PC-9 (cell line): ENCODE results near the gene DGKZ. TPM values are rescaled to one million over a fixed set of nuclear protein-coding genes. Genes with fewer than 3 reads are reported as not detected.

Experiments
- BruUV-seq: library from RNA; stranded (reverse); fragments of 400-500 nt; replicated peaks from 2 replicates; lab custom pipeline; 2021; lab: Mats Ljungman, UMichigan
- CTCF ChIA-PET: fragments of 300-600 bp; sonication (Branson Sonifier 250); formaldehyde crosslinking; loops from one replicate; lab custom pipeline; 2022; ENCODE audit warnings: antibody characterized with exemption; lab: Charles Lee
- POLR2A ChIA-PET: fragments of 300-600 bp; sonication (Branson Sonifier 250); formaldehyde crosslinking; loops from one replicate; lab custom pipeline; 2022; ENCODE audit warnings: antibody characterized with exemption; ENCODE audit not compliant: unreplicated experiment; lab: Charles Lee
- DNase-seq, 2 experiments: peaks; one replicate each; pipeline versions ENCODE4 v3.0.0 to v3.0.0-alpha.2; 2015 to 2022; ENCODE audit warnings: mixed read lengths in 1 of 2
- H2AFZ ChIP-seq: fragments of 200-600 bp; sonication (generic); 2 replicates; pipeline ENCODE4 v1.8.1; 2017; ENCODE audit warnings: antibody characterized with exemption
- H3F3A ChIP-seq: fragments of 200-600 bp; sonication (generic); 2 replicates; pipeline ENCODE4 v1.8.1; 2017; ENCODE audit warnings: antibody characterized with exemption, mild to moderate bottlenecking, low read depth; ENCODE audit not compliant: insufficient read depth
- H3K27ac ChIP-seq: fragments of 200-600 bp; sonication (generic); 2 replicates; pipeline ENCODE4 v1.6.1; 2016; ENCODE audit warnings: mixed run types
- H3K27me3 ChIP-seq: fragments of 200-600 bp; sonication (generic); 2 replicates; pipeline ENCODE4 v1.6.1; 2016; ENCODE audit warnings: low read depth, mixed run types; ENCODE audit not compliant: insufficient read depth
- H3K36me3 ChIP-seq: fragments of 200-600 bp; sonication (generic); 2 replicates; pipeline ENCODE4 v1.6.1; 2016; ENCODE audit warnings: low read depth, mixed run types
- H3K4me1 ChIP-seq: fragments of 200-600 bp; sonication (generic); replicated peaks from 2 replicates; pipeline ENCODE4 v1.6.1; 2016; ENCODE audit warnings: mixed run types; ENCODE audit not compliant: insufficient read depth
- H3K4me2 ChIP-seq: fragments of 200-600 bp; sonication (generic); 2 replicates; pipeline ENCODE4 v1.6.1; 2017; ENCODE audit warnings: mixed run types
- H3K4me3 ChIP-seq: fragments of 200-600 bp; sonication (generic); 2 replicates; pipeline ENCODE4 v1.6.1; 2016; ENCODE audit warnings: mixed run types
- H3K79me2 ChIP-seq: fragments of 200-600 bp; sonication (generic); 2 replicates; pipeline ENCODE4 v1.6.1; 2017; ENCODE audit warnings: low read depth, mixed run types
- H3K9me2 ChIP-seq: fragments of 200-600 bp; sonication (generic); 2 replicates; pipeline ENCODE4 v1.8.1; 2017; ENCODE audit warnings: mild to moderate bottlenecking; ENCODE audit not compliant: insufficient read depth
- H3K9me3 ChIP-seq: fragments of 200-600 bp; sonication (generic); 2 replicates; pipeline ENCODE4 v1.8.1; 2016; ENCODE audit warnings: low read depth; ENCODE audit not compliant: insufficient read depth
- H4K20me1 ChIP-seq: fragments of 200-600 bp; sonication (generic); 2 replicates; pipeline ENCODE4 v1.8.1; 2017; ENCODE audit not compliant: insufficient read depth
- CTCF ChIP-seq: fragments of 200-600 bp; sonication (generic); conservative IDR thresholded peaks from 2 replicates; pipeline ENCODE4 v1.6.1; 2017; ENCODE audit warnings: mixed run types, antibody characterized with exemption, mild to moderate bottlenecking, moderate library complexity
- EZH2 ChIP-seq: fragments of 200-600 bp; sonication (generic); IDR thresholded peaks from 2 replicates; pipeline ENCODE4 v1.8.0; 2017; ENCODE audit warnings: antibody characterized with exemption, low read depth
- intact Hi-C: fragments of 100-400 bp; cut with micrococcal nuclease; formaldehyde crosslinking; loops from one replicate; pipeline ENCODE4 v1.10.0; 2022; ENCODE audit not compliant: unreplicated experiment
- total RNA-seq: library from RNA; stranded (reverse); gene quantifications from 2 replicates; pipeline ENCODE4 v1.2.3, GENCODE V29; 2021

Gene DGKZ
- total RNA-seq, 1 experiment from 2014 or later, result 49.3 TPM

- peak overlapping the region; percentile 42; the same call in 1 of the 2 replicates for H2AFZ ChIP-seq
- DNase-seq, result peak; percentile 69 to 78
Observed at GRCh38 chr11:46309814-46310259, 37.4 kb upstream of the DGKZ start.

GRCh38 chr11:46315033-46315738, 32.1 kb upstream of the DGKZ start:
- no peaks in the 10 kb centered on the region for H4K20me1 ChIP-seq
- POLR2A ChIA-PET, result interaction anchor here (0.7 to 0.8 kb wide), 3 partner anchors 19 to 77 kb away, joined by 4 to 5 read pairs (median 4); no protein-coding TSS in a partner anchor
- CTCF ChIA-PET, result interaction anchor here (0.6 to 1.2 kb wide), 12 partner anchors 13 to 351 kb away, joined by 3 to 5 read pairs (median 3); no protein-coding TSS in a partner anchor
- DNase-seq, result peak; percentile 74 to 78
- H3K36me3 ChIP-seq, result no peaks in the 10 kb centered on the region
- H3K79me2 ChIP-seq, result no peaks in the 10 kb centered on the region
- H3K27ac ChIP-seq, result no peak overlapping the region
- H3K4me3 ChIP-seq, result no peak overlapping the region
- H3K4me2 ChIP-seq, result peak overlapping the region; percentile 22; the same call in 1 of the 2 replicates
- no peaks in the 10 kb centered on the region for H3K9me2 ChIP-seq
- H3K4me1 ChIP-seq, result peaks cover 16% of the 10 kb centered on the region
- no TSS peak for BruUV-seq
- H3F3A ChIP-seq, result peaks cover 5% of the 10 kb centered on the region; the same call in 1 of the 2 replicates
- peak; percentile 100 for TF ChIP-seq CTCF
- TF ChIP-seq EZH2, result no peak
- H3K9me3 ChIP-seq, result no peaks in the 10 kb centered on the region
- no peak overlapping the region for H2AFZ ChIP-seq
- intact Hi-C loops, result loop anchor here (1.0 kb wide), 2 partner anchors 68 to 443 kb away; no protein-coding TSS in a partner anchor
- H3K27me3 ChIP-seq, result no peaks in the 10 kb centered on the region

More at GRCh38 chr11:46309814-46310259, 37.4 kb upstream of the DGKZ start:
- POLR2A ChIA-PET, result interaction anchor here (0.6 to 0.9 kb wide), 3 partner anchors 14 to 344 kb away, joined by 3 to 5 read pairs (median 3); no protein-coding TSS in a partner anchor
- no peaks in the 10 kb centered on the region for H4K20me1 ChIP-seq
- BruUV-seq, result no TSS peak
- peaks cover 34% of the 10 kb centered on the region for H3K4me1 ChIP-seq
- H3K79me2 ChIP-seq, result no peaks in the 10 kb centered on the region
- H3K9me2 ChIP-seq, result no peaks in the 10 kb centered on the region
- H3F3A ChIP-seq, result peaks cover 22% of the 10 kb centered on the region; the same call in 1 of the 2 replicates
- H3K4me3 ChIP-seq, result no peak overlapping the region
- TF ChIP-seq EZH2 (no peak), CTCF (no peak)
- no peaks in the 10 kb centered on the region for H3K36me3 ChIP-seq
- H3K9me3 ChIP-seq, result no peaks in the 10 kb centered on the region
- H3K4me2 ChIP-seq, result peak overlapping the region; percentile 60
- peak overlapping the region; percentile 56 for H3K27ac ChIP-seq
- H3K27me3 ChIP-seq, result no peaks in the 10 kb centered on the region
- intact Hi-C loops, result no loop called here
- CTCF ChIA-PET, result interaction anchor here (0.6 to 2.5 kb wide), 8 partner anchors 9 to 71 kb away, joined by 3 to 21 read pairs (median 5); no protein-coding TSS in a partner anchor

- no peak for DNase-seq
- no peaks in the 10 kb centered on the region for H3K27me3 ChIP-seq
- no TSS peak for BruUV-seq
- POLR2A ChIA-PET, result interaction anchor here (0.7 kb wide), 2 partner anchors 20 to 77 kb away, joined by 4 read pairs; no protein-coding TSS in a partner anchor
- H3K79me2 ChIP-seq, result no peaks in the 10 kb centered on the region
- no peak overlapping the region for H2AFZ ChIP-seq
- H3K9me3 ChIP-seq, result no peaks in the 10 kb centered on the region
- H3F3A ChIP-seq, result peaks cover 3% of the 10 kb centered on the region; the same call in 1 of the 2 replicates
- TF ChIP-seq EZH2, result no peak
- no peak for TF ChIP-seq CTCF
- H3K9me2 ChIP-seq, result no peaks in the 10 kb centered on the region
- H3K36me3 ChIP-seq, result no peaks in the 10 kb centered on the region
- H3K27ac ChIP-seq, result no peak overlapping the region
- CTCF ChIA-PET, result interaction anchor here (0.6 to 1.2 kb wide), 5 partner anchors 12 to 562 kb away, joined by 3 to 16 read pairs (median 3); no protein-coding TSS in a partner anchor
- H4K20me1 ChIP-seq, result no peaks in the 10 kb centered on the region
- H3K4me3 ChIP-seq, result no peak overlapping the region
- peak overlapping the region; percentile 22; the same call in 1 of the 2 replicates for H3K4me2 ChIP-seq
- H3K4me1 ChIP-seq, result peaks cover 14% of the 10 kb centered on the region; the same call in 1 of the 2 replicates
- intact Hi-C loops, result loop anchor here (1.0 kb wide), 2 partner anchors 69 to 444 kb away; no protein-coding TSS in a partner anchor
Observed at GRCh38 chr11:46315783-46316563, 31.3 kb upstream of the DGKZ start.
